GM23248 (cell line): Measurements from ENCODE around the gene MAP3K4. TPM values are rescaled to one million over a fixed set of nuclear protein-coding genes. Genes with fewer than 3 reads are reported as not detected.

Experiments
- DNase-seq: peaks from one replicate; pipeline ENCODE4 v3.0.0-alpha.2; 2015
- H2AFZ ChIP-seq: fragments of 200-600 bp; sonication (generic); 2 replicates; pipeline ENCODE4 v1.6.1; 2016; ENCODE audit warnings: antibody characterized with exemption
- H3F3A ChIP-seq: fragments of 200-600 bp; sonication (generic); 2 replicates; pipeline ENCODE4 v1.6.1; 2016; ENCODE audit warnings: mild to moderate bottlenecking, antibody characterized with exemption, mixed run types; ENCODE audit not compliant: insufficient read depth
- H3K27ac ChIP-seq: fragments of 200-600 bp; sonication (generic); 2 replicates; pipeline ENCODE4 v1.5.1; 2016; ENCODE audit warnings: mild to moderate bottlenecking
- H3K27me3 ChIP-seq: fragments of 200-600 bp; sonication (generic); replicated peaks from 2 replicates; pipeline ENCODE4 v1.6.1; 2016; ENCODE audit warnings: mild to moderate bottlenecking; ENCODE audit not compliant: insufficient read depth
- H3K36me3 ChIP-seq: fragments of 200-600 bp; sonication (generic); 2 replicates; pipeline ENCODE4 v1.6.1; 2016; ENCODE audit warnings: low read depth, mild to moderate bottlenecking
- H3K4me1 ChIP-seq: fragments of 200-600 bp; sonication (generic); 2 replicates; pipeline ENCODE4 v1.6.1; 2016; ENCODE audit warnings: mild to moderate bottlenecking; ENCODE audit not compliant: insufficient read depth
- H3K4me2 ChIP-seq: fragments of 200-600 bp; sonication (generic); one replicate; pipeline ENCODE4 v1.6.1; 2016; ENCODE audit warnings: mild to moderate bottlenecking; ENCODE audit not compliant: unreplicated experiment
- H3K4me3 ChIP-seq: fragments of 200-600 bp; sonication (generic); 2 replicates; pipeline ENCODE4 v1.5.1; 2016; ENCODE audit warnings: mild to moderate bottlenecking
- H3K79me2 ChIP-seq: fragments of 200-600 bp; sonication (generic); 2 replicates; pipeline ENCODE4 v1.6.1; 2016; ENCODE audit warnings: mild to moderate bottlenecking; ENCODE audit not compliant: insufficient read depth
- H3K9ac ChIP-seq: fragments of 200-600 bp; sonication (generic); 2 replicates; pipeline ENCODE4 v1.6.1; 2016; ENCODE audit warnings: mild to moderate bottlenecking
- H3K9me2 ChIP-seq: fragments of 200-600 bp; sonication (generic); 2 replicates; pipeline ENCODE4 v1.6.1; 2016; ENCODE audit warnings: mixed run types, mild to moderate bottlenecking, moderate library complexity; ENCODE audit not compliant: insufficient read depth
- H3K9me3 ChIP-seq: fragments of 200-600 bp; sonication (generic); one replicate; pipeline ENCODE4 v1.6.1; 2017; ENCODE audit warnings: low read depth
- H4K20me1 ChIP-seq: fragments of 200-600 bp; sonication (generic); 2 replicates; pipeline ENCODE4 v1.6.0; 2016; ENCODE audit not compliant: insufficient read depth
- EZH2 ChIP-seq: fragments of 200-600 bp; sonication (generic); IDR thresholded peaks from 2 replicates; pipeline ENCODE4 v1.6.1; 2018; ENCODE audit warnings: antibody characterized with exemption, mild to moderate bottlenecking; ENCODE audit not compliant: insufficient read depth, poor library complexity, severe bottlenecking
- EZH2phosphoT487 ChIP-seq: fragments of 200-600 bp; sonication (generic); IDR thresholded peaks from 2 replicates; pipeline ENCODE4 v1.6.1; 2018; ENCODE audit warnings: antibody characterized with exemption, moderate library complexity, mild to moderate bottlenecking, low read depth; ENCODE audit not compliant: insufficient read depth
- WGBS, 2 experiments: methylation state at CpG; one replicate each; pipeline ENCODE4 v1.1.6; 2015 to 2017; ENCODE audit warnings: low lambda C conversion rate in 2 of 2, low coverage in 1 of 2; ENCODE audit errors: missing lambda C conversion rate in 2 of 2; 5-methylcytosine and 5-hydroxymethylcytosine counted together
- in situ Hi-C: fragments of 300-500 bp; cut with MboI; formaldehyde crosslinking; loops from 2 replicates; pipeline ENCODE4 v1.15.0; 2020
- polyA plus RNA-seq: library from polyadenylated mRNA; unstranded; fragments of >200 nt; fragmentation: Nextera tagmentation; extraction: Ambion mirVana; gene quantifications from 2 replicates; pipeline ENCODE4 v1.2.1, GENCODE V29; 2016
- total RNA-seq: library from RNA; depleted of rRNA; stranded (reverse); fragments of >200 nt; shearing (Covaris generic); gene quantifications from 2 replicates; pipeline ENCODE4 v1.2.3, GENCODE V29; 2014

The MAP3K4 gene
- total and polyA plus RNA-seq, 2 experiments from 2014 or later, result 13.0 to 26.2 TPM

GRCh38 chr6:160956300-160957035 lies 35.1 kb upstream of the MAP3K4 start:
- in situ Hi-C loops, result no loop called here
- WGBS, 2 experiments, result 71 to 75% methylated on average over 8 of the region's 8 CpGs

GRCh38 chr6:160959726-160960435 lies 31.7 kb upstream of the MAP3K4 start:
- Histone ChIP-seq H3K79me2 (no peaks in the 10 kb centered on the region), H4K20me1 (no peaks in the 10 kb centered on the region), H3K36me3 (no peaks in the 10 kb centered on the region), H3F3A (no peaks in the 10 kb centered on the region), H3K9ac (no peak overlapping the region), H3K4me3 (no peak overlapping the region), H3K27me3 (no peaks in the 10 kb centered on the region), H2AFZ (no peak overlapping the region), H3K27ac (no peak overlapping the region), H3K9me2 (0 out of 2 replicates have a peak, but pooled peaks cover 3% of the 10 kb centered on the region), H3K4me1 (no peaks in the 10 kb centered on the region), H3K9me3 (no peaks in the 10 kb centered on the region), H3K4me2 (no peak overlapping the region)
- TF ChIP-seq EZH2, result no peak
- no peak for TF ChIP-seq EZH2phosphoT487
- WGBS, 2 experiments, result 92 to 93% methylated on average over 7 of the region's 7 CpGs
- in situ Hi-C loops, result no loop called here
- DNase-seq, result no peak

More at GRCh38 chr6:160956300-160957035, 35.1 kb upstream of the MAP3K4 start:
- no peaks in the 10 kb centered on the region for H3K9me2 ChIP-seq
- no peaks in the 10 kb centered on the region for H3F3A ChIP-seq
- H4K20me1 ChIP-seq, result no peaks in the 10 kb centered on the region
- H3K9ac ChIP-seq, result no peak overlapping the region
- H2AFZ ChIP-seq, result no peak overlapping the region
- no peak overlapping the region for H3K4me2 ChIP-seq
- H3K79me2 ChIP-seq, result no peaks in the 10 kb centered on the region
- no peak overlapping the region for H3K27ac ChIP-seq
- no peak for TF ChIP-seq EZH2phosphoT487
- no peak for TF ChIP-seq EZH2
- H3K27me3 ChIP-seq, result no peaks in the 10 kb centered on the region
- no peaks in the 10 kb centered on the region for H3K36me3 ChIP-seq
- H3K4me3 ChIP-seq, result no peak overlapping the region
- no peaks in the 10 kb centered on the region for H3K4me1 ChIP-seq
- no peaks in the 10 kb centered on the region for H3K9me3 ChIP-seq
- no peak for DNase-seq

GRCh38 chr6:160960839-160961238 lies 30.7 kb upstream of the MAP3K4 start:
- Histone ChIP-seq H4K20me1 (no peaks in the 10 kb centered on the region), H3K9me3 (no peaks in the 10 kb centered on the region), H3K79me2 (no peaks in the 10 kb centered on the region), H3K9me2 (0 out of 2 replicates have a peak, but pooled peaks cover 3% of the 10 kb centered on the region), H2AFZ (no peak overlapping the region), H3K27me3 (no peaks in the 10 kb centered on the region), H3K27ac (no peak overlapping the region), H3K4me1 (no peaks in the 10 kb centered on the region), H3K4me2 (no peak overlapping the region), H3K4me3 (no peak overlapping the region), H3K36me3 (no peaks in the 10 kb centered on the region), H3K9ac (no peak overlapping the region), H3F3A (no peaks in the 10 kb centered on the region)
- TF ChIP-seq EZH2phosphoT487 (no peak), EZH2 (no peak)
- no peak for DNase-seq
- 85 to 89% methylated on average over 3 of the region's 3 CpGs for WGBS, 2 experiments
- in situ Hi-C loops, result no loop called here

DNA sequence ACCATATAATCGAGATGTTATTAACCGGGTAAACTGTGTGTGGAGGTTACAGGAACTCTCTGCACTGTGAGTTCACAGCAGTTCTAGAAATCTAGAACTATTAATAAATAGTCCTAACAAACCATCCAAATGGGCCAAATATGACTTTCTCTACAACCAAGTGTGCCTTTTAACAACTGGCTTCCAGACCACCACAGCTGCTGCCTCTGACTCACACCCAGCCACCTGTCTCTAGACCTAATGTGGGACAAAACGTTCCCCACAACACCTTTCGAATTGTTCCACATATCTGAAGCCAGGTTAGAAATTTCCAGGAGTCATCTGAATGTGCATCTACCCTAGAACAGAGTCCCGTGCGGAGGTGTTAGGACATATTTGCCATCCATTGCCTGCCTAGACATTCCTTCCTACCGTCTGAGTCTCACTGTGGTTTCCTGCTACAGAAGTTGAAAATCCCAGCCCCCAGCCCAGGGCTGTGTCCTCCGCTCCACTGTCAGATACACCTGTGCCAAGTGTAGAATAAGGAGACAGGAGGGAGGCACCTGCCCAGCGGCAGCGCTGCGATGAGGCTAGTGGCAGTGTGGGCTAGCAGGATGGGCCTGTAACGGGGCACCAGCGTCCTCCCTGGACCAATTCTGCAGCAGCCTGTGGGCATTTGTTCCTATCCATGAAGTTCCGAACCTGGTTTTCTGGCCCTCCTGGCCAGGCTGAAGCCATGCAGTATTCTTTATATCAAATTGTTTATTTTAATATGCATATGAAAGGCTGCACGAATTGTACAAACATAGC lies 28.5 kb upstream of the MAP3K4 start:
- in situ Hi-C loops, result no loop called here
- DNase-seq, result no peak
- no peaks in the 10 kb centered on the region for H3K4me1 ChIP-seq
- H3K27ac ChIP-seq, result no peak overlapping the region
- no peak overlapping the region for H2AFZ ChIP-seq
- WGBS, 2 experiments, result 88 to 90% methylated on average over 15 of the region's 15 CpGs
- no peak overlapping the region for H3K4me3 ChIP-seq
- no peaks in the 10 kb centered on the region for H3K79me2 ChIP-seq
- H3K9me2 ChIP-seq, result 0 out of 2 replicates have a peak, but pooled peaks cover 3% of the 10 kb centered on the region
- no peaks in the 10 kb centered on the region for H3K36me3 ChIP-seq
- H4K20me1 ChIP-seq, result no peaks in the 10 kb centered on the region
- H3K9ac ChIP-seq, result no peak overlapping the region
- H3K27me3 ChIP-seq, result no peaks in the 10 kb centered on the region
- H3F3A ChIP-seq, result no peaks in the 10 kb centered on the region
- TF ChIP-seq EZH2 (no peak), EZH2phosphoT487 (no peak)
- no peaks in the 10 kb centered on the region for H3K9me3 ChIP-seq
- H3K4me2 ChIP-seq, result no peak overlapping the region
